Body of pancreas (tissue), 4 donors: ENCODE measurements around the gene DCTN4.

Source experiments
- CTCF ChIP-seq, 7 experiments: fragments of 450-650 bp in 4 of 7; fragments of 200-600 bp in 3 of 7; sonication (generic) in 3 of 7; IDR thresholded peaks; one replicate each; pipeline ENCODE4 v1.5.1; 2016 to 2019; ENCODE audit warnings: antibody characterized with exemption in 7 of 7
- POLR2A ChIP-seq, 3 donors: fragments of 450-650 bp; IDR thresholded peaks; one replicate each; pipeline ENCODE4 v1.6.1; 2016; ENCODE audit warnings: antibody characterized with exemption in 3 of 3, mild to moderate bottlenecking in 2 of 3

- TF ChIP-seq CTCF (IDR thresholded peaks at IDR 0.05) (no peak), POLR2A (IDR thresholded peaks at IDR 0.05) (no peak)
Observed at GRCh38 chr5:150661086-150661485, 97.7 kb downstream of the DCTN4 start, which contains the start of gene MYOZ3.
